H9 (cell line): Measurements from ENCODE around the gene SUFU. TPM values are rescaled to one million over a fixed set of nuclear protein-coding genes. Genes with fewer than 3 reads are reported as not detected.

Experiments used
- DNase-seq: peaks from one replicate; pipeline ENCODE4 v3.0.0-alpha.2; 2017
- H2AFZ ChIP-seq: one replicate; pipeline ENCODE4 v1.6.1; 2013; ENCODE audit warnings: mild to moderate bottlenecking, low read length, control low read depth, moderate library complexity
- H2AK5ac ChIP-seq: 2 replicates; pipeline ENCODE4 v1.6.1; 2013; ENCODE audit warnings: low read length, control low read depth, mixed read lengths; ENCODE audit not compliant: insufficient read length
- H2BK120ac ChIP-seq: one replicate; pipeline ENCODE4 v1.6.1; 2013; ENCODE audit warnings: low read depth, mild to moderate bottlenecking, low read length, control low read depth, inconsistent platforms; ENCODE audit not compliant: poor library complexity, severe bottlenecking
- H2BK12ac ChIP-seq: 2 replicates; pipeline ENCODE4 v1.6.1; 2013; ENCODE audit warnings: low read length, control low read depth, mixed read lengths, low read depth; ENCODE audit not compliant: insufficient read length
- H2BK15ac ChIP-seq: 2 replicates; pipeline ENCODE4 v1.6.1; 2013; ENCODE audit warnings: low read depth, low read length, control low read depth
- H2BK20ac ChIP-seq: one replicate; pipeline ENCODE4 v1.6.1; 2013; ENCODE audit warnings: low read depth, mild to moderate bottlenecking, low read length, control low read depth, inconsistent platforms; ENCODE audit not compliant: poor library complexity, severe bottlenecking
- H2BK5ac ChIP-seq: 2 replicates; pipeline ENCODE4 v1.6.1; 2013; ENCODE audit warnings: low read length, control low read depth, mixed read lengths; ENCODE audit not compliant: insufficient read length
- H3K14ac ChIP-seq: 2 replicates; pipeline ENCODE4 v1.6.1; 2013; ENCODE audit warnings: low read length, control low read depth; ENCODE audit not compliant: insufficient read depth
- H3K18ac ChIP-seq: 2 replicates; pipeline ENCODE4 v1.6.1; 2013; ENCODE audit warnings: low read depth, mild to moderate bottlenecking, mixed read lengths, low read length, control low read depth; ENCODE audit not compliant: insufficient read length
- H3K23ac ChIP-seq: 2 replicates; pipeline ENCODE4 v1.6.1; 2013; ENCODE audit warnings: low read length, control low read depth, mixed read lengths, low read depth; ENCODE audit not compliant: insufficient read length
- H3K23me2 ChIP-seq: 2 replicates; pipeline ENCODE4 v1.6.1; 2013; ENCODE audit warnings: low read depth, mild to moderate bottlenecking, mixed read lengths, low read length, control low read depth; ENCODE audit not compliant: insufficient read length, poor library complexity, severe bottlenecking
- H3K27ac ChIP-seq: 2 replicates; pipeline ENCODE4 v1.5.1; 2013; ENCODE audit warnings: low read length, control low read depth, mixed read lengths, low read depth; ENCODE audit not compliant: insufficient read length
- H3K27me3 ChIP-seq: 2 replicates; pipeline ENCODE4 v1.6.1; 2013; ENCODE audit warnings: low read length, control low read depth, inconsistent platforms; ENCODE audit not compliant: insufficient read depth
- H3K4ac ChIP-seq: 2 replicates; pipeline ENCODE4 v1.6.1; 2013; ENCODE audit warnings: low read depth, mild to moderate bottlenecking, control low read depth, inconsistent platforms, low read length, moderate library complexity
- H3K4me1 ChIP-seq: 2 replicates; pipeline ENCODE4 v1.6.1; 2013; ENCODE audit warnings: low read length, control low read depth, inconsistent platforms; ENCODE audit not compliant: insufficient read depth
- H3K4me2 ChIP-seq: 2 replicates; pipeline ENCODE4 v1.6.1; 2013; ENCODE audit warnings: low read length, control low read depth, mixed read lengths; ENCODE audit not compliant: insufficient read length, insufficient read depth
- H3K56ac ChIP-seq: 2 replicates; pipeline ENCODE4 v1.6.1; 2013; ENCODE audit warnings: low read depth, mild to moderate bottlenecking, mixed read lengths, low read length, control low read depth; ENCODE audit not compliant: insufficient read length
- H3K79me1 ChIP-seq: 2 replicates; pipeline ENCODE4 v1.6.1; 2013; ENCODE audit warnings: low read depth, mild to moderate bottlenecking, moderate library complexity, low read length, control low read depth, inconsistent platforms; ENCODE audit not compliant: insufficient read depth, poor library complexity, severe bottlenecking
- H3K79me2 ChIP-seq: 2 replicates; pipeline ENCODE4 v1.6.1; 2013; ENCODE audit warnings: low read length, control low read depth, inconsistent platforms; ENCODE audit not compliant: insufficient read depth
- H3K9ac ChIP-seq: 2 replicates; pipeline ENCODE4 v1.6.1; 2013; ENCODE audit warnings: low read length, control low read depth, mixed read lengths; ENCODE audit not compliant: insufficient read length; ENCODE audit errors: extremely low read depth
- H3K9me3 ChIP-seq: one replicate; pipeline ENCODE4 v1.6.1; 2013; ENCODE audit warnings: low read depth, low read length, inconsistent platforms; ENCODE audit not compliant: control insufficient read depth
- H3T11ph ChIP-seq: one replicate; pipeline ENCODE4 v1.6.1; 2013; ENCODE audit warnings: mild to moderate bottlenecking, low read length, control low read depth, inconsistent platforms
- H4K20me1 ChIP-seq: one replicate; pipeline ENCODE4 v1.6.1; 2013; ENCODE audit not compliant: control insufficient read depth, insufficient read length, insufficient read depth
- H4K5ac ChIP-seq: 2 replicates; pipeline ENCODE4 v1.6.1; 2013; ENCODE audit warnings: low read depth, mild to moderate bottlenecking, mixed read lengths, low read length, control low read depth; ENCODE audit not compliant: insufficient read length
- H4K8ac ChIP-seq: replicated peaks from 2 replicates; pipeline ENCODE4 v1.6.1; 2013; ENCODE audit warnings: low read length, control low read depth, mixed read lengths, low read depth; ENCODE audit not compliant: insufficient read length
- H4K91ac ChIP-seq: 2 replicates; pipeline ENCODE4 v1.6.1; 2013; ENCODE audit warnings: low read depth, mild to moderate bottlenecking, moderate library complexity, mixed read lengths, low read length, control low read depth; ENCODE audit not compliant: insufficient read length
- H3K27ac Mint-ChIP-seq, 3 experiments: 2 replicates in 2 of 3; 3 replicates in 1 of 3; pipeline ENCODE4 v1.8.0; 2020 to 2021; ENCODE audit warnings: mixed read lengths in 3 of 3, mild to moderate bottlenecking in 1 of 3, moderate library complexity in 1 of 3
- H3K27me3 Mint-ChIP-seq: 2 replicates; pipeline ENCODE4 v1.8.0; 2021; ENCODE audit warnings: low read depth, mild to moderate bottlenecking, moderate library complexity, mixed read lengths
- H3K36me3 Mint-ChIP-seq, 3 experiments: 2 replicates in 2 of 3; 3 replicates in 1 of 3; pipeline ENCODE4 v1.8.0; 2020 to 2021; ENCODE audit warnings: low read depth in 3 of 3, mixed read lengths in 3 of 3; ENCODE audit not compliant: insufficient read depth in 1 of 3
- H3K4me1 Mint-ChIP-seq, 2 experiments: 2 replicates each; pipeline ENCODE4 v1.8.0; 2020; ENCODE audit warnings: mixed read lengths in 2 of 2
- H3K4me3 Mint-ChIP-seq, 2 experiments: 2 replicates in 1 of 2; 3 replicates in 1 of 2; pipeline ENCODE4 v1.8.0; 2020 to 2021; ENCODE audit warnings: mild to moderate bottlenecking in 2 of 2, mixed read lengths in 2 of 2, moderate library complexity in 1 of 2
- H3K9me3 Mint-ChIP-seq, 2 experiments: 2 replicates in 1 of 2; 3 replicates in 1 of 2; pipeline ENCODE4 v1.8.0; 2020; ENCODE audit warnings: mild to moderate bottlenecking in 2 of 2, mixed read lengths in 2 of 2, moderate library complexity in 1 of 2
- CTCF ChIP-seq: fragments of 200-600 bp; sonication (generic); conservative IDR thresholded peaks from 3 replicates; pipeline ENCODE4 v1.8.0; 2021; ENCODE audit warnings: antibody characterized with exemption, mild to moderate bottlenecking
- whole genome bisulfite sequencing: extraction: QIAGEN DNeasy Blood & Tissue Kit; methylation state at CpG from one replicate; pipeline ENCODE4 v1.1.7; 2013; ENCODE audit warnings: missing lambda C conversion rate, low lambda C conversion rate, mixed read lengths; ENCODE audit not compliant: insufficient read length; ENCODE audit errors: extremely low coverage; 5-methylcytosine and 5-hydroxymethylcytosine counted together
- total RNA-seq: library from RNA; stranded (reverse); gene quantifications from 2 replicates; pipeline ENCODE4 v1.2.1, GENCODE V29; 2021

SUFU gene
- total RNA-seq, 1 experiment from 2014 or later = 9.5 TPM

GRCh38 chr10:102674566-102674965 is 170.8 kb downstream of the SUFU start:
- Histone ChIP-seq H4K8ac (no peak overlapping the region), H3K4ac (no peak overlapping the region), H3K14ac (no peak overlapping the region), H3K79me1 (no peaks in the 10 kb centered on the region), H2BK15ac (no peak overlapping the region), H3K27me3 (no peaks in the 10 kb centered on the region), H3K79me2 (no peaks in the 10 kb centered on the region), H4K91ac (no peak overlapping the region), H3K18ac (no peak overlapping the region), H3K4me1 (peaks cover 19% of the 10 kb centered on the region), H3K23me2 (no peaks in the 10 kb centered on the region), H2BK120ac (no peak overlapping the region), H2BK12ac (no peak overlapping the region), H3T11ph (no peak overlapping the region), H2AFZ (no peak overlapping the region), H4K20me1 (no peaks in the 10 kb centered on the region), H2BK20ac (no peak overlapping the region), H3K27ac (no peak overlapping the region), H3K23ac (no peak overlapping the region), H3K9ac (no peak overlapping the region), H3K56ac (no peak overlapping the region), H2AK5ac (no peak overlapping the region), H4K5ac (no peak overlapping the region), H3K4me2 (no peak overlapping the region), H2BK5ac (no peak overlapping the region), H3K9me3 (no peaks in the 10 kb centered on the region)
- no peaks in the 10 kb centered on the region for H3K36me3 Mint-ChIP-seq
- DNase-seq = no peak
- peak overlapping the region; percentile 6 to 80 (median 16); a peak in 1 of 7 replicates for H3K27ac Mint-ChIP-seq
- H3K4me1 Mint-ChIP-seq = peaks cover 82 to 83% of the 10 kb centered on the region in 2 experiments
- no CpG with 5 or more reads among the region's 2 CpGs for WGBS
- H3K9me3 Mint-ChIP-seq = no peaks in the 10 kb centered on the region
- H3K4me3 Mint-ChIP-seq = peak overlapping the region in 1 of 2 experiments; percentile 62; a peak in 1 of 5 replicates
- no peak for TF ChIP-seq CTCF
- H3K27me3 Mint-ChIP-seq = no peaks in the 10 kb centered on the region
